IMR-90 (cell line): ENCODE results near the gene SLC9A7. TPM values are rescaled to one million over a fixed set of nuclear protein-coding genes. Genes with fewer than 3 reads are reported as not detected.
A peak's percentile ranks its signal among the peaks of the same experiment; 100 is the strongest.

ENCODE experiments used
- ATAC-seq: fragments of 200-7000 bp; cut with Tn5 transposase; 2 replicates; pipeline ENCODE4 v1.9.1; 2020; ENCODE audit warnings: low read depth, mild to moderate bottlenecking, moderate library complexity
- BruUV-seq: library from RNA; stranded (reverse); fragments of 400-500 nt; replicated peaks from 2 replicates; lab custom pipeline; 2021; lab: Mats Ljungman, UMichigan
- CTCF ChIA-PET: fragments of 300-600 bp; formaldehyde crosslinking; extraction: SDS; loops from one replicate; lab custom pipeline; 2021; ENCODE audit warnings: antibody characterized with exemption; lab: Yijun Ruan, JAX
- POLR2A ChIA-PET: fragments of 300-600 bp; sonication (Branson Sonifier 250); formaldehyde crosslinking; loops from one replicate; lab custom pipeline; 2022; ENCODE audit warnings: antibody characterized with exemption; ENCODE audit not compliant: unreplicated experiment; lab: Charles Lee
- DNase-seq: peaks from one replicate; pipeline ENCODE4 v3.0.0; 2013
- H2AFZ ChIP-seq: replicated peaks from 2 replicates; pipeline ENCODE3; 2013; ENCODE audit warnings: low read length, mild to moderate bottlenecking; ENCODE audit not compliant: poor library complexity
- H2AK5ac ChIP-seq: 2 replicates; pipeline ENCODE4 v1.6.1; 2013; ENCODE audit warnings: low read depth, low read length, inconsistent platforms
- H2AK9ac ChIP-seq: replicated peaks from 2 replicates; pipeline ENCODE3; 2013; ENCODE audit warnings: mild to moderate bottlenecking, low read depth, low read length, moderate library complexity; ENCODE audit not compliant: poor library complexity
- H2BK120ac ChIP-seq: 2 replicates; pipeline ENCODE4 v1.6.1; 2013; ENCODE audit warnings: low read depth, low read length, inconsistent platforms
- H2BK15ac ChIP-seq: 3 replicates; pipeline ENCODE4 v1.6.1; 2013; ENCODE audit warnings: low read depth, low read length, inconsistent platforms
- H2BK20ac ChIP-seq: 2 replicates; pipeline ENCODE4 v1.6.1; 2013; ENCODE audit warnings: low read depth, mild to moderate bottlenecking, inconsistent platforms, low read length, moderate library complexity
- H2BK5ac ChIP-seq: 2 replicates; pipeline ENCODE4 v1.6.1; 2013; ENCODE audit warnings: mild to moderate bottlenecking, low read depth, low read length, inconsistent platforms; ENCODE audit not compliant: poor library complexity, severe bottlenecking
- H3K14ac ChIP-seq: replicated peaks from 2 replicates; pipeline ENCODE4 v1.6.1; 2013; ENCODE audit warnings: low read depth, low read length, inconsistent platforms
- H3K18ac ChIP-seq: 2 replicates; pipeline ENCODE4 v1.6.1; 2013; ENCODE audit warnings: low read depth, low read length, control low read depth
- H3K23ac ChIP-seq: 2 replicates; pipeline ENCODE4 v1.6.1; 2013; ENCODE audit warnings: low read depth, low read length, inconsistent platforms
- H3K27ac ChIP-seq: 2 replicates; pipeline ENCODE4 v1.5.1; 2013; ENCODE audit warnings: mild to moderate bottlenecking, control low read depth, low read length; ENCODE audit not compliant: insufficient read depth
- H3K27me3 ChIP-seq: 2 replicates; pipeline ENCODE4 v1.6.1; 2013; ENCODE audit warnings: low read length; ENCODE audit not compliant: control insufficient read depth, insufficient read depth
- H3K36me3 ChIP-seq: 2 replicates; pipeline ENCODE4 v1.6.1; 2013; ENCODE audit warnings: low read length, mixed read lengths; ENCODE audit not compliant: control insufficient read depth, insufficient read depth
- H3K4ac ChIP-seq: 2 replicates; pipeline ENCODE4 v1.6.1; 2013; ENCODE audit warnings: low read depth, low read length, inconsistent platforms
- H3K4me1 ChIP-seq: 2 replicates; pipeline ENCODE4 v1.6.1; 2013; ENCODE audit warnings: low read length, mixed read lengths; ENCODE audit not compliant: control insufficient read depth, insufficient read depth
- H3K4me2 ChIP-seq: 2 replicates; pipeline ENCODE4 v1.6.1; 2013; ENCODE audit warnings: low read depth, mild to moderate bottlenecking, control low read depth, low read length, moderate library complexity
- H3K4me3 ChIP-seq: 2 replicates; pipeline ENCODE4 v1.5.1; 2013; ENCODE audit warnings: low read depth, mild to moderate bottlenecking, control low read depth, low read length, moderate library complexity; ENCODE audit not compliant: insufficient read depth
- H3K56ac ChIP-seq: 2 replicates; pipeline ENCODE4 v1.6.1; 2013; ENCODE audit warnings: low read length, inconsistent platforms; ENCODE audit not compliant: insufficient read depth; ENCODE audit errors: extremely low read depth
- H3K79me1 ChIP-seq, 2 experiments: 2 replicates each; pipeline ENCODE4 v1.6.1; 2013; ENCODE audit warnings: low read length in 2 of 2, inconsistent platforms in 1 of 2, low read depth in 1 of 2
- H3K9ac ChIP-seq: 2 replicates; pipeline ENCODE4 v1.6.1; 2013; ENCODE audit warnings: low read depth, low read length, control low read depth
- H3K9me1 ChIP-seq: 2 replicates; pipeline ENCODE4 v1.6.1; 2013; ENCODE audit warnings: low read length, inconsistent platforms; ENCODE audit not compliant: insufficient read depth
- H3K9me3 ChIP-seq: 2 replicates; pipeline ENCODE4 v1.6.1; 2013; ENCODE audit warnings: low read length; ENCODE audit not compliant: control insufficient read depth, insufficient read depth
- H4K20me1 ChIP-seq: 2 replicates; pipeline ENCODE4 v1.6.1; 2013; ENCODE audit warnings: low read length, inconsistent platforms; ENCODE audit not compliant: insufficient read depth
- H4K5ac ChIP-seq: 2 replicates; pipeline ENCODE4 v1.6.1; 2013; ENCODE audit warnings: mild to moderate bottlenecking, low read depth, low read length, control low read depth
- H4K8ac ChIP-seq, 2 experiments: 2 replicates each; pipeline ENCODE4 v1.6.1; 2013; ENCODE audit warnings: low read depth in 2 of 2, low read length in 2 of 2, control low read depth in 1 of 2, inconsistent platforms in 1 of 2
- H4K91ac ChIP-seq: 2 replicates; pipeline ENCODE4 v1.6.1; 2013; ENCODE audit warnings: low read depth, low read length, inconsistent platforms; ENCODE audit not compliant: insufficient read depth
- BHLHE40 ChIP-seq: fragments of 150-350 bp; IDR thresholded peaks from 2 replicates; pipeline ENCODE4 v1.6.1; 2016; ENCODE audit warnings: mild to moderate bottlenecking, low read depth, low read length
- CEBPB ChIP-seq: IDR thresholded peaks from 2 replicates; pipeline ENCODE4 v1.6.1; 2012; ENCODE audit warnings: low read depth, low read length, improper control_type of control experiment
- CHD1 ChIP-seq: IDR thresholded peaks from 2 replicates; pipeline ENCODE4 v1.6.1; 2012; ENCODE audit warnings: low read depth, low read length, improper control_type of control experiment
- MXI1 ChIP-seq: IDR thresholded peaks from 2 replicates; pipeline ENCODE4 v1.6.1; 2012; ENCODE audit warnings: low read depth, mild to moderate bottlenecking, low read length, moderate library complexity, borderline replicate concordance
- RCOR1 ChIP-seq: IDR thresholded peaks from 2 replicates; pipeline ENCODE4 v1.6.1; 2012; ENCODE audit warnings: mild to moderate bottlenecking, low read length, improper control_type of control experiment; ENCODE audit not compliant: insufficient replicate concordance
- WGBS, 2 experiments: methylation state at CpG; one replicate each; pipeline versions ENCODE4 v1.1.5 to v1.1.7; 2013; ENCODE audit warnings: missing lambda C conversion rate in 2 of 2; ENCODE audit not compliant: insufficient read length in 1 of 2; ENCODE audit errors: extremely low coverage in 2 of 2; 5-methylcytosine and 5-hydroxymethylcytosine counted together
- dilution Hi-C: fragments of 300-500 bp; cut with HindIII; formaldehyde crosslinking; loops from one replicate; pipeline ENCODE4 v1.14.3; 2018; ENCODE audit warnings: low sequenced_read_pairs; ENCODE audit not compliant: unreplicated experiment
- in situ Hi-C: fragments of 300-500 bp; cut with MboI; formaldehyde crosslinking; loops from 3 replicates; pipeline ENCODE4 v1.14.3; 2019; ENCODE audit warnings: low sequenced_read_pairs, inconsistent platforms, mixed read lengths
- intact Hi-C: fragments of 100-400 bp; cut with micrococcal nuclease; formaldehyde crosslinking; loops from 2 replicates; pipeline ENCODE4 v1.10.0; 2022
- polyA plus RNA-seq, 3 experiments: library from polyadenylated mRNA; depleted of rRNA; stranded (reverse); fragments of >200 nt; gene quantifications; 2 replicates each; pipeline ENCODE4 v1.2.3, GENCODE V29; 2012; ENCODE audit warnings: low replicate concordance in 1 of 3
- total RNA-seq: library from RNA; depleted of rRNA; stranded (reverse); fragments of >200 nt; gene quantifications from 2 replicates; pipeline ENCODE4 v1.2.3, GENCODE V29; 2012
- TF ChIP-seq, protein P1 (sequence below): conservative IDR thresholded peaks from 2 replicates; pipeline ENCODE4 v1.5.1; 2012; ENCODE audit warnings: mild to moderate bottlenecking, low read depth, low read length, improper control_type of control experiment
- TF ChIP-seq, protein P2 (sequence below): fragments of 150-350 bp; IDR thresholded peaks from 2 replicates; pipeline ENCODE4 v1.6.1; 2017; ENCODE audit warnings: mild to moderate bottlenecking, antibody characterized with exemption, low read length, low read depth

Gene SLC9A7
- total and polyA plus RNA-seq, 2 of the 4 experiments (the other 2 are of a cell fraction) = 14.4 to 76.4 TPM

DNA sequence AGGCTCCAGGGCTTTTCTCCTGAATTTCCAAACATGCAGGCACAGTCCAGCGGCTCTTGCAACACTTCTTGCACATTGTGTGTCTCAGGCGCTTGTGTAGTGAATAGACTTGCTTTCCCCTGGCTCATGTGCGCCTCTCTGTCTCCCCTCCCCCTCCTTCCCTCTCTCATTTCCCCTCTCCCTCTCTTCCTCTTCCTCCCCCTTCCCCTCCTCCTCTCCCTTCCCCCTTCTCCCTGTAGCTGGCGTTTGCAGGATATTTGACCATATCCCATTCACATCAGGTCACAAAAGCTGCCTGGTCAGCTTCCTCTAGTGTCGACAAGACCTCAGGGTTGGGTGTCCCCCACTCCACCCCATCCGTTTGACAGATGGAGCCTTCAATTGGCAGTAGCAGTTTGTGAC lies 182.9 kb downstream of the SLC9A7 start:
- no peak overlapping the region for H3K18ac ChIP-seq
- ChIA-PET POLR2A (no interaction called here), CTCF (no interaction called here)
- H3K23ac ChIP-seq = no peak overlapping the region
- H3K79me1 ChIP-seq = peaks cover 7 to 37% of the 10 kb centered on the region in 2 experiments; a peak in 2 of 4 replicates
- dilution Hi-C loops (no loop called here), intact Hi-C loops (loop anchor here (5.0 kb wide), 1 partner anchor 221 kb away; no protein-coding TSS in a partner anchor), in situ Hi-C loops (no loop called here)
- peak overlapping the region; percentile 22; the same call in 1 of the 2 replicates for H3K4me3 ChIP-seq
- no TSS peak for BruUV-seq
- H3K4ac ChIP-seq = peak overlapping the region; percentile 42; the same call in 1 of the 2 replicates
- no peaks in the 10 kb centered on the region for H4K20me1 ChIP-seq
- H3K4me2 ChIP-seq = peak overlapping the region; percentile 70
- 0 out of 2 replicates have a peak overlapping the region, but pooled peaks have one; percentile 11 for H2BK120ac ChIP-seq
- WGBS, 2 experiments = 0% methylated on average over 3 of the region's 6 CpGs; no CpG with 5 or more reads in 1 of the 2 experiments
- H2BK5ac ChIP-seq = no peak overlapping the region
- H3K56ac ChIP-seq = no peak overlapping the region
- H3K9me1 ChIP-seq = 0 out of 2 replicates have a peak, but pooled peaks cover 3% of the 10 kb centered on the region
- no peak overlapping the region for H2BK20ac ChIP-seq
- no peaks in the 10 kb centered on the region for H3K36me3 ChIP-seq
- H3K9me3 ChIP-seq = no peaks in the 10 kb centered on the region
- H2AK5ac ChIP-seq = no peak overlapping the region
- H3K9ac ChIP-seq = no peak overlapping the region
- 0 out of 4 replicates have a peak overlapping the region, but pooled peaks of 1 of the 2 experiments have one; percentile 16 for H4K8ac ChIP-seq
- no peak overlapping the region for H2BK15ac ChIP-seq
- H2AK9ac ChIP-seq = no peak overlapping the region
- H4K5ac ChIP-seq = no peak overlapping the region
- peak; percentile 81 for TF ChIP-seq CEBPB
- TF ChIP-seq RCOR1 = no peak
- TF ChIP-seq MXI1 = no peak
- TF ChIP-seq, protein P1, sequence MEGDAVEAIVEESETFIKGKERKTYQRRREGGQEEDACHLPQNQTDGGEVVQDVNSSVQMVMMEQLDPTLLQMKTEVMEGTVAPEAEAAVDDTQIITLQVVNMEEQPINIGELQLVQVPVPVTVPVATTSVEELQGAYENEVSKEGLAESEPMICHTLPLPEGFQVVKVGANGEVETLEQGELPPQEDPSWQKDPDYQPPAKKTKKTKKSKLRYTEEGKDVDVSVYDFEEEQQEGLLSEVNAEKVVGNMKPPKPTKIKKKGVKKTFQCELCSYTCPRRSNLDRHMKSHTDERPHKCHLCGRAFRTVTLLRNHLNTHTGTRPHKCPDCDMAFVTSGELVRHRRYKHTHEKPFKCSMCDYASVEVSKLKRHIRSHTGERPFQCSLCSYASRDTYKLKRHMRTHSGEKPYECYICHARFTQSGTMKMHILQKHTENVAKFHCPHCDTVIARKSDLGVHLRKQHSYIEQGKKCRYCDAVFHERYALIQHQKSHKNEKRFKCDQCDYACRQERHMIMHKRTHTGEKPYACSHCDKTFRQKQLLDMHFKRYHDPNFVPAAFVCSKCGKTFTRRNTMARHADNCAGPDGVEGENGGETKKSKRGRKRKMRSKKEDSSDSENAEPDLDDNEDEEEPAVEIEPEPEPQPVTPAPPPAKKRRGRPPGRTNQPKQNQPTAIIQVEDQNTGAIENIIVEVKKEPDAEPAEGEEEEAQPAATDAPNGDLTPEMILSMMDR = no peak
- no peak for TF ChIP-seq CHD1
- TF ChIP-seq, protein P2, sequence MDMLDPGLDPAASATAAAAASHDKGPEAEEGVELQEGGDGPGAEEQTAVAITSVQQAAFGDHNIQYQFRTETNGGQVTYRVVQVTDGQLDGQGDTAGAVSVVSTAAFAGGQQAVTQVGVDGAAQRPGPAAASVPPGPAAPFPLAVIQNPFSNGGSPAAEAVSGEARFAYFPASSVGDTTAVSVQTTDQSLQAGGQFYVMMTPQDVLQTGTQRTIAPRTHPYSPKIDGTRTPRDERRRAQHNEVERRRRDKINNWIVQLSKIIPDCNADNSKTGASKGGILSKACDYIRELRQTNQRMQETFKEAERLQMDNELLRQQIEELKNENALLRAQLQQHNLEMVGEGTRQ = no peak
- TF ChIP-seq BHLHE40 = no peak
- no peaks in the 10 kb centered on the region for H3K27me3 ChIP-seq
- peaks cover 2% of the 10 kb centered on the region; the same call in 1 of the 2 replicates for H3K4me1 ChIP-seq
- H2AFZ ChIP-seq = no peak overlapping the region
- 0 out of 2 replicates have a peak overlapping the region, but pooled peaks have one; percentile 13 for H3K27ac ChIP-seq
- H4K91ac ChIP-seq = no peak overlapping the region; the same call in 1 of the 2 replicates
- DNase-seq = peak; percentile 40
- 0 out of 2 replicates have a peak overlapping the region, but pooled peaks have one; percentile 13 for H3K14ac ChIP-seq
- ATAC-seq = no peak
